DMS53 (cell line): Measurements from ENCODE around the gene OST4.

Experiments
- DNase-seq: peaks from one replicate; lab custom pipeline; 2025; lab: John Stamatoyannopoulos, UW

Gene OST4

GRCh38 chr2:27051902-27052645 lies 19.4 kb downstream of the OST4 start:
- DNase-seq = peak; percentile 49

DNA sequence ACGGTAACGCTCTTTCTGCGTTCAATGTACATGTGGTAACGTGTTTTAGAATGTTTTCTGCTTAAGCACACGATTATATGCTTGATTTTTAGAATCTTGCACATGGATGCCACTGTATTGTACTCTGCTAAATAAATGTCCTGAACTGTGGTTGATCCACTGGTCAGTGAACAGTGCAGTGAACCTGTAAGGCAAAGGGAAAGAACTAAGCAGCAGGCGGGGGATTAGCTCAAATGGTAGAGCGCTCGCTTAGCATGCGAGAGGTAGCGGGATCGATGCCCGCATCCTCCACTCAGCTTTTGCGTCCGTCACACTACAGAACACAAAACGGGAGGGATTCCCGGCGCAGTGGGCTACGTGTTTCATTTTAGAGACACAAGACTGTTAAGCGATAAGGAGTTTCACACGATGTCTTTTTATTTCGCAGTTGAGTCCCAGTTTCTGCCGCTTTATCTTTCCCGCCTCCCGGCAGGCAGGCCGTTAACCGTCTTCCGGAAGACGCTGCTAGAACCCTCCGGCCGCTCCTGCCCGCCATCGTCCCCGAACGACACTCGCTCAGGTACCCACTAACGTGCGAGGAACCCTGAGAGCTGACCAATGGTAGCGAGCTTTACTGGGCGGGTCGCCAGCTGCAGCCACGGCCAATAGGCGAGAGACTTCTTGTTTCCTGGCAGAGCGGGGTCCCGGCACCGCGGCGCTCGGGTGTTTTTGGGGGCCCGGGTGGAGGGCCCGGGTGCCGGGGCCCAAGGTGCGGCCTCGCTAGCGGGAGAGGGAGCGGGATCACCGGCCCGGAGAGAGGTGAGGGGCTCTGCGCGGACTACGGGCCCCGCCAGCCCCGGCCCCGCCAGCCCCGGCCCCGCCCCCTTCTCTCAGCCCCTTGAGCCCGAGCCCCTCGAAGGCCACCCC lies 20.2 kb downstream of the OST4 start, which contains the start of gene AGBL5:
AGBL5 (plus strand) TSS at position 673 of the 906 bp plus-strand sequence. CDS start 1,291 bp downstream, outside the sequence.
- peak; percentile 94 for DNase-seq

GRCh38 chr2:27050281-27050995 lies 21.0 kb downstream of the OST4 start:
- peak; percentile 94 for DNase-seq

- DNase-seq = peak; percentile 36
These were observed 21.8 kb downstream of the OST4 start for GRCh38 chr2:27049422-27050280.

DNA sequence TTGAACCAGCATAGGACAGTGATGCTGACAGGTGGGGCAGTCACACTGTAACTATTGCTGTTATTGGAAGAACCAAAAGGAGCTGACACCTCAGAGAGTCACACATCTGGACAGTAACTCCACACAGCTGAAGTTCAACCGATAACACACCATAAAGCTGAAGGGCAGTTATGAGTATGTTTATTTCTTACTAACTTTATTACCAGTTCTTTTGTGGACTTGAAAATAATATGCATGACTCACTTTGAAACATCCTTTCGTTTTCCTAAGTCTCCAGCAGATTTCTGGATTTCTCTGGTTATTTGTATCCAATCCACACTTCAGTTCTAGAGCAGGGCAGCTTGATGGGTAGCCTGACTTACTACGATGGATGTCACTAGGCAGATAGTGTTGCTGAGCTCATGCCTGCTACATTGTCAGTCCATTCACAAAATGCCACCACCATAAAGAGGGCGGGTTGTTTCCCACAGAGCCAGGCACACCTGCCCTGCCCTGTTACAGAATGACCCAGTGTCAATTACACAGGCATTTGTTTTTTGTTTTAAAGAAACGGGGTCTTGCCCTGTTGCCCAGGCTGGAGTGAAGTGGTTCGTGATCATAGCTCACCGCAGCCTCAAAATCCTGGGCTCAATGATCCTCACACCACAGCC lies 28.3 kb downstream of the OST4 start:
- DNase-seq = no peak

- peak; percentile 32 for DNase-seq
These were observed 29.2 kb downstream of the OST4 start for GRCh38 chr2:27042159-27042661.

DNA sequence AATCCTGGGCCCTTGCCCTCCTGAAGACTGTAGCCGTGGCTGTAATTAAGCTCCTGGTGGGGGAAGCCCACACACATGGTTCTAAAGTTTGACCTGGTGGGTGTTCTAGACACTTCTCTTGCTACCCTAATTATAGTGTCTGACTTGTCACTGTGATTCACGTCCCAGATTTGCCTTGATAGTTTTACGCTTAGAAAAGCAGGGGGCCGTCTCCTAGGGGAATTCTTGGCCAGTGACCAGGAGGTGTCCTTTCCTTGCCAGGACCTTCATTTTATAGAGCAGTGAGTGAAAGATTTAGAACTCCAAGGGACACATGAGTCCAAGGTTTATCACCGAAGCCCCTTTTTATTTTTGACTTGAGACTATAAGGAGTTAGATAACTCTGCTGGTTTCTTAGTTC lies 29.7 kb downstream of the OST4 start:
- DNase-seq = no peak

DNA sequence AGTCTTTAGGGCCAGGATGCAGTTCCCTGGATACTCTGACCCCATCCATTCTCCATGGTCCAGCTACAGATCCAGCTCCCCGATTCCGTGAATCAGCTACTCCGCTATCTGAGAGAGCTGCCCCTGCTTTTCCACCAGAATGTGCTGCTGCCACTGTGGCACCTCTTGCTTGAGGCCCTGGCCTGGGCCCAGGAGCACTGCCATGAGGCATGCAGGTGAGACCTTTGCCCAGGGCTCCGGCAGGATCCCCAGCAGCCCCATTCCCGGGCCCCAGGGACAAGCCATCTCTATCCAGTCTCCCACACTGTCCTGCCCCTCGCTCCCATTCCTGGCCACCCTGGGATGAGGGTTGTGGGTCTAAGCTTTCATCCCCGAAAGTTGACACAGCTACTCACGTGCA lies 31.2 kb downstream of the OST4 start:
- DNase-seq = no peak

- DNase-seq = no peak
These were observed 31.6 kb downstream of the OST4 start for GRCh38 chr2:27039871-27040270.

DNA sequence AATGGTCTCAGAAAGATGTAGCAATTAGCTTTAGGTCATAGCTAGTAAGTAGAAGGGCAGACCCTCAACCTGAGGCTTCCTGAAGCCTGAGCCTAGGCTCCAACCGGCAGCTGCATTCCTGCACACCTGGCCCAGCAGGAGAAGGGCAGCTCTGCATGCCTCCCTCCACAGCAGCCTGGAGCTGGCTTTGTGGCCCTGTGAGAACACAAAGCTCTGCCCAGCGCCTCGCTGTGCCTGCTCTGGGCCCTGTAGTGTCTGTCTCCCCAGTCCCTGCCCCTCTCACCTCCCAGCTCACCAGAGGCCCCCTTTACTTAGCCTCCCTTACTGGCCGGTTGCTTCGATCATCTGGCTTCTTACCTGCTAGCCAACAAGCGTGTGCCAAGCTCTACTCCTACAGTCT lies 32.0 kb downstream of the OST4 start:
- DNase-seq = no peak

DNA sequence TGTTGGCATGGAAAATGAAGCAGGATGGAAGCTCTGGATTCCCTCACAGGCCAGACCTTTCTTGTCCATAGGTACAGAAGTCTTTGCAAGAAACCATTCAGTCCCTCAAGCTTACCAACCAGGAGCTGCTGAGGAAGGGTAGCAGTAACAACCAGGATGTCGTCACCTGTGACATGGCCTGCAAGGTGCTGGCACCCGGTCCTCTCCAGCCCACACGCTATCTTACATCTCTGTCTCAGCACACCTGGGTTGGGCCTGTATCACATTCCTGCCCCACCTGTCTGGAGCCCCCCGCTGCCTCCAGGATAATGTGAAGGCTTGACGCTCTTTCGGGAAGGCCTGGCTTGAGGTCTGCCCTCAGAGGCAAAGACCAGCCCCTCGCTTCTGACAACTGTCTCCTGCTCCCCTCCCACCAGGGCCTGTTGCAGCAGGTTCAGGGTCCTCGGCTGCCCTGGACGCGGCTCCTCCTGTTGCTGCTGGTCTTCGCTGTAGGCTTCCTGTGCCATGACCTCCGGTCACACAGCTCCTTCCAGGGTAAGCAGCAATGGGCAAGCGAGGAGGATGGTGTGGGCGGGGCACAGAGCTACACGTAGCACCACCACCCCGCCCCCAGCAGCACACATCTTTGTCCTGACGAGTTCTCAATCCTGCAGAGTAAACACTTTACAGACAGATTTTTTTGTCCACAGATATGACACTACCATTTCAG lies 32.7 kb downstream of the OST4 start:
- DNase-seq = no peak

DNA sequence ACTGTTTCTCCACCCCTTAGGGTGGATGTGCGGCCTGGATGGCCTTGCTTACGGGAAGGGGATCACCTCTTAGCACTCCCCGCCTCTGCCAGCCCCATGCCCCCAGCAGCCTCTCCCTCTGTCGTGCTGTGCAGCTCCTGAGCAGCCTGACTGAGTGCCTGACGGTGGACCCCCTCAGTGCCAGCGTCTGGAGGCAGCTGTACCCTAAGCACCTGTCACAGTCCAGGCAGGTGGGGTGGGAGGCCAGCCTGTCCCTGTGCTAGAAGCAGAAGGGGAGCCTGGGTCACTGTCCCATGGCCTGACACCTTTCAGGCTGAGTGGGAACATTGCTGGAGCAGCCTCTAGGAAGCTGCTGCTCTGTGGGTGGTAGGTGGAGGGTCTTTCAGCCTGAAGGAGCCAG lies 33.4 kb downstream of the OST4 start:
- DNase-seq = no peak

DNA sequence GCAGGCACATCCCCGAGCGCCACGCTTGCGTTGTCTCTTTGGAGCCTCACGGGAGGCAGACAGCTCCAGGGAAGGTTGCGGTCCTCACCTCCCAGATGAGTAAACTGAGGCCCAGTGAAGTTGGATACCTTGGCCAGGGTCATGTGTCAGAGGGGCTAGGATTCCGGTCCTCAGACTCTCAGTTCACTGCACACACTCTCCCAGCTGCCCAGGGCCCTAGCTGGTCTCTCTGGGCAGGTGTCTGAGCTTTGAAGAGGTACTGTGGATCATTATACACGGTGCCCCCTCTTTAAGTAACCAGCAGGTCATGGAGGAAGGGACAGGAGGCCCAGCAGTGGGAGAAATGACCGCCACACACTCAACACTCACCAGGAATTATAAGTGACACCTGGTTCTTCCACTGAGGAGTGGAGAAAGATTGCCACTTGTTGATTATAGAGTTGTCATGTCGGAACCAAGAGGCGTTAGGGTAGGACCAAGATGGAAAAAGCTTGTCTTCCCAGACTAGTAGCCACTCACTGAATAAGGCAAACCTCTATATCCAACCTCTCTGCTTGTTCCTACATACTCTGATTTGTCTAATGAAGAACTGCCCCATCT lies 38.1 kb downstream of the OST4 start:
- DNase-seq = no peak

DNA sequence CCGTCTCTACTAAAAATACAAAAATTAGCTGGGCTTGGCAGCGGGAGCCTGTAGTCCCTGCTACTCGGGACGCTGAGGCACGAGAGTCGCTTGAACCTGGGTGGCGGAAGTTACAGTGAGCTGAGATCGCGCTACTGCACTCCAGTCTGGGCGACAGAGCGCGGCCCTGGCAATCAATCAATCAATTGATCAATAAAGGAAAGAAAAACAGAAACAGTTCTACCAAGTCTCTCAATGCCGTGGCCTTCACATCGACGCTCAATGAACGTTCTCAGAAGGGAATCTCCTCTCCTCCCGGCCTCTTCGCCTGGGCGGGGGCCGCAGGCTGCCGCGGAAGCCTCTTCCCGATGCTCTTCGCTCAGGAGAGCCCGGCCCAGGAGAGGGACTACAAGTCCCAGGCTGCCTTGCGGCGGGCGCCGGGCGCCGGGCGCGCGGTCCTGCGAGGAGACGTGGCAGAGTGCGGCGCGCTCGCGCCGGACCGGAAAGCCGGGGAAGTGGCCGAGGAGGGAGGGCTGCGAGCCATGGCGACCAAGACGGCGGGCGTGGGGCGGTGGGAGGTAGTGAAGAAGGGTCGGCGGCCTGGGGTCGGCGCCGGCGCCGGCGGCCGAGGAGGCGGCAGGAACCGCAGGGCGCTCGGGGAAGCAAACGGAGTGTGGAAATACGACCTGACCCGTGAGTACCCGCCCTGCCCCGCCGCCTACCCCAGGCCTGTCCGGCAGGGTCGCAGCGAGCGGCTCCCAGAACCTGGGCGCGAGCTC lies 38.8 kb downstream of the OST4 start, which contains the start of gene TMEM214:
TMEM214 (plus strand) TSS at position 471 of the 758 bp plus-strand sequence; CDS start at position 522, 51 bp downstream.
- peak; percentile 92 for DNase-seq

DNA sequence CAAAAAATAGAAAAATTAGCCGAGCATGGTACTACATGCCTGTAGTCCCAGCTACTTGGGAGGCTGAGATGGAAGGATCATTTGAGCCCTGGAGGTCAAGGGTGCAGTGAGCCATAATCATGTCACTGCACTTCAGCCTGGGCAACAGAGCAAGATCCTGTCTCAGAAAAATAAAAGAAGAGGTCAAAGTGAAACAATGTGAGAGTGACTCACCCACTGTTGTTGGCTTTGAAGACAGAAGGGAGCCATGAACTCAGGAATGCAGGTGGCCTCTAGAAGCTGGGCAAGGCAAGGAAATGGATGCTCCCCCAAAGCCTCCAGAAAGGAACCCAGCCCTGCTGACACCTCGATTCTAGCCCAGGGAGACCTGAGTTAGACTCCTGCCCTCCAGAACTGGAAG lies 42.4 kb downstream of the OST4 start:
- DNase-seq = peak; percentile 18

GRCh38 chr2:27027211-27027651 lies 44.2 kb downstream of the OST4 start:
- no peak for DNase-seq

GRCh38 chr2:27025861-27026851 lies 45.3 kb downstream of the OST4 start:
- no peak for DNase-seq
